OCI-LY3 (cell line): Measurements from ENCODE around the gene ERC1.

ENCODE experiments used
- EZH2phosphoT487 ChIP-seq: fragments of 200-600 bp; shearing (Covaris generic); IDR thresholded peaks from 2 replicates; pipeline ENCODE4 v1.6.1; 2018; ENCODE audit warnings: antibody characterized with exemption, mixed run types, low read depth
- TF ChIP-seq, protein P1 (sequence below): fragments of 200-600, 300-600 bp; sonication (generic); IDR thresholded peaks from 2 replicates; pipeline ENCODE4 v1.5.1; 2014; ENCODE audit warnings: antibody characterized with exemption, low read length, low read depth

- TF ChIP-seq, protein P1, sequence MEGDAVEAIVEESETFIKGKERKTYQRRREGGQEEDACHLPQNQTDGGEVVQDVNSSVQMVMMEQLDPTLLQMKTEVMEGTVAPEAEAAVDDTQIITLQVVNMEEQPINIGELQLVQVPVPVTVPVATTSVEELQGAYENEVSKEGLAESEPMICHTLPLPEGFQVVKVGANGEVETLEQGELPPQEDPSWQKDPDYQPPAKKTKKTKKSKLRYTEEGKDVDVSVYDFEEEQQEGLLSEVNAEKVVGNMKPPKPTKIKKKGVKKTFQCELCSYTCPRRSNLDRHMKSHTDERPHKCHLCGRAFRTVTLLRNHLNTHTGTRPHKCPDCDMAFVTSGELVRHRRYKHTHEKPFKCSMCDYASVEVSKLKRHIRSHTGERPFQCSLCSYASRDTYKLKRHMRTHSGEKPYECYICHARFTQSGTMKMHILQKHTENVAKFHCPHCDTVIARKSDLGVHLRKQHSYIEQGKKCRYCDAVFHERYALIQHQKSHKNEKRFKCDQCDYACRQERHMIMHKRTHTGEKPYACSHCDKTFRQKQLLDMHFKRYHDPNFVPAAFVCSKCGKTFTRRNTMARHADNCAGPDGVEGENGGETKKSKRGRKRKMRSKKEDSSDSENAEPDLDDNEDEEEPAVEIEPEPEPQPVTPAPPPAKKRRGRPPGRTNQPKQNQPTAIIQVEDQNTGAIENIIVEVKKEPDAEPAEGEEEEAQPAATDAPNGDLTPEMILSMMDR: no peak
- no peak for TF ChIP-seq EZH2phosphoT487
These were observed 204.5 kb downstream of the ERC1 start for GRCh38 chr12:1195513-1195912.
